Activated T-helper 1 cell treated with Interleukin-2 at 50 U/mL for 16 hours (primary cell): ENCODE measurements around the gene LGALS9.
"Not testable (repeated sequence)": the region's sequence is repeated elsewhere in the genome, so short reads cannot be mapped to it uniquely, and the experiment has no call there.

Experiments
- DNase-seq: peaks from one replicate; pipeline ENCODE4 v3.0.0-alpha.2; 2020; ENCODE audit warnings: low read depth

The LGALS9 gene

DNA sequence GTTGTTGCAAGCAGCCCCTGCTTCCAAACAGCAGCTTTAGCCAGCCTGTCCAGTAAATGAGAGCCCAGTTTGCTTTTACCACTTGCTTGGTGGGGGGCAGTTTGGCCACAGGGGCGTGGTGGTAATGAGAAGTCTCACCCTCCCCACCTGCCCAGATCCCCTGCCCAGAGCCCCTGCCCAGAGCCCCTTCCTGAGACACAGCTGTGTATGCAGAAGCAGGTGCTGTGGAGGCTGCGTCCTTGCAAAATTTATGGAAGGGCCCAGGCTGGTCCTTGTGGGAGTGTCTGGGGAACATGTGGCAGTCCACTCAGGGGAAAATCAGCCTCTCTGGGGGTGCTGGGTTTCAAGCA, 27.6 kb upstream of the LGALS9 start:
- no peak for DNase-seq

DNA sequence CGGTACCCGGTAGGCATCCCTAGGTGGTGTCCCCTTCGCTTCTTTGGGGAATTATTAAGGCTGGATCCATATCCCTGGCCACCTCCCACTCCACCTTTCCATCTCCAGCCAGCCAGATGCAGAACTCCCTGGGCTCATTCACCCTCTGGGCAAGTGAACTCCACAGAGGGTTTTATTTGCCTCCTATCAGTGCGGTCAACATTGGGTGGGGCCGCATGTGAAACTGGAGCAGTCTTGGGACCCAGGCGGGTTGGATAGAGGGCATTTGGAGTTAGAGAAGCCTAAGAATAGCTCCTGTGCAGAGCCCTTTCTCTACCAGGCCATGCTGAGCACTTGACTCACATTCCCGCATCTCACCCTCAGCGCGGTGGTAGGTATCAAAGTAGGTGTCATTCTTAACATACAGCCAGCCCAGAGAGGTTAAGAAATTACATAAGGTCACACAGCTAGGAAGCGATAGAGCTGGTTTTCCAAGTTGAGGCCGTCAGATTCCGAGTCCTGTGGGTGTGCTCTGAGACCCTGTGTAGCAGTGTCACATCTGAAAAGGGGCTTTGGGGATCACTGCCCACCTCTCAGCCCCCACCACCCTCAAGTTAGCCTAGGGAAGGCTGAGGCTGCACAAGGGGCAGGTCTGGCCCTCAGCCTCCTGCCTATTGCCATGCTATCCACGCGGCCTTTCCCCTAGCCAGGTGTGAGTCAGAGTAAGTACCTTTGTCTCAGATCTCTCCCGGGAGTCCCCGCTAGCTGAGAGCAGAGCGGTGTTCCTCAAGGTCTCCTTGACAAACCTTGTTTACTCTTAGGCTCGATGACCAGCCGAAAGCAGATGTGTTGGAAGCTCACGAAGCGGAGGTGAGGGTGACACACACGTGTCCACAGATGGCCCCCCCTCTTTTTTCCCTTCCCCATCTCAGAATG, 26.9 kb upstream of the LGALS9 start:
- DNase-seq = no peak

DNA sequence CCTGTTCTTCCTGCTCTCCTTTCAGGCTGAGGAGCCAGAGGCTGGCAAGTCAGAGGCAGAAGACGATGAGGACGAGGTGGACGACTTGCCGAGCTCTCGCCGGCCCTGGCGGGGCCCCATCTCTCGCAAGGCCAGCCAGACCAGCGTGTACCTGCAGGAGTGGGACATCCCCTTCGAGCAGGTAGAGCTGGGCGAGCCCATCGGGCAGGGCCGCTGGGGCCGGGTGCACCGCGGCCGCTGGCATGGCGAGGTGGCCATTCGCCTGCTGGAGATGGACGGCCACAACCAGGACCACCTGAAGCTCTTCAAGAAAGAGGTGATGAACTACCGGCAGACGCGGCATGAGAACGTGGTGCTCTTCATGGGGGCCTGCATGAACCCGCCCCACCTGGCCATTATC, 25.6 kb upstream of the LGALS9 start:
- no peak for DNase-seq

DNA sequence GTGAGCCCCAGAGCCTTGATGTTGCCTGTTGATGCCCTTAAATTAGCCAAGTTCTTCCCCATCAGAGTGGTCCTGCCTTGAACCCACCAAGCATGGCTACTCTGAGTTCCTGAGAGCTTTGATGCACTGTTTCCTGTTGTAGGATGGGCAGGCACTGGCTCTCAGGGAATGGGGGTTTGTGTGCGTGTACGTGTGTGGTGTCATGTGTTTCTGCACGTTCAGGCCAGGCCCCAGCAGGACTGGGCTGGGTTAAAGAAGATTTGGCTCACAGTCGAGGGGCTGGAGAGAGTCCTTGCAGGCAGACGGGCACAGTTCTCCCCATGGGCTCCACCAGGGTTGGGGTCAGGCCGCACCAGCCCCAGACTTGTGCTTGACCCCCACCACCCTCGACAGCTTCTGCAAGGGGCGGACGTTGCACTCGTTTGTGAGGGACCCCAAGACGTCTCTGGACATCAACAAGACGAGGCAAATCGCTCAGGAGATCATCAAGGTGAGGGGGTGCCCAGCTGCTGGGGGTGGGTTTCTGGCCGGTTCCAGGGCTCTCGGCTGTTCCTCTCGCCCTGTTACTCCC, 23.4 kb upstream of the LGALS9 start:
- no peak for DNase-seq

DNA sequence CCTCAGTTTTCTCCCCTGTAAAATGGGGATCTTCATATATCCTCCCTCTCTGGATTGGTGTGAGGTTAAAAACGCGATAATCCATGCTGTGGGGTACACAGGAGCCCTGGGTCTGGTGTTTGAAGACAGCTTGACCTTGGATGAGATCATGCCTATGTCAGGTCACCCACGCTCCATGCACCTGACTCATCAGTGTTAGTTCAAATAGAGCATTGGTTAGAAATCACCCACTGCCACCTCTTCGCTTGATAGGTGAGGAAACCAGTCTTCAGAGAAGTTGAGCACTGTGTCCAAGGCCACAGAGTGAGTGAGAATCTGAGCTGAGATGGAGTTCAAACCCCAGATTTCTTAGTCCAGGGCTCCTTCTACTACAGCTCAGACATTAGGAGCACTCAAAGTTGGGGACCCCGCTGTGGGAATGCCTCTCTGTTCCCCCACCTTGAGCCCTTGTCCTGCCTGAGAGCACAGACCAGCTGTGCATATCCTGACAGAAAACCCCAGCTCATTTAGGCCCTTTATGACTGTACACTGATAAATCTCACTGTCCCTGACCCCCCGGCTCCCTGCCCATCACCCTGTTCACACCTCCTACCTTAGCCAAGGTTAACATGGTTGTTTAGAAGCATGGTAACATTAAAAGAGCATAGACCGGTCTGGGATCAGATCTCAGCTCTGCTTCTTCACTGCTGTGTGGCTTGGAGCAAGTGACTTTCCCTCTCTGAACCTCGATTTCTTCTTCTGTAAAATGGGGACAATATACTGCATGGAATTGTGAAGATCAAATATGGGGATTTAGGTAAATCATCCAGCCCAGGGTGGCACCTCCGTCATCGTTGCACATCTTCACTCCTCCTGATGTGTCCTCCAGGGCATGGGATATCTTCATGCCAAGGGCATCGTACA, 22.4 kb upstream of the LGALS9 start:
- DNase-seq = no peak

DNA sequence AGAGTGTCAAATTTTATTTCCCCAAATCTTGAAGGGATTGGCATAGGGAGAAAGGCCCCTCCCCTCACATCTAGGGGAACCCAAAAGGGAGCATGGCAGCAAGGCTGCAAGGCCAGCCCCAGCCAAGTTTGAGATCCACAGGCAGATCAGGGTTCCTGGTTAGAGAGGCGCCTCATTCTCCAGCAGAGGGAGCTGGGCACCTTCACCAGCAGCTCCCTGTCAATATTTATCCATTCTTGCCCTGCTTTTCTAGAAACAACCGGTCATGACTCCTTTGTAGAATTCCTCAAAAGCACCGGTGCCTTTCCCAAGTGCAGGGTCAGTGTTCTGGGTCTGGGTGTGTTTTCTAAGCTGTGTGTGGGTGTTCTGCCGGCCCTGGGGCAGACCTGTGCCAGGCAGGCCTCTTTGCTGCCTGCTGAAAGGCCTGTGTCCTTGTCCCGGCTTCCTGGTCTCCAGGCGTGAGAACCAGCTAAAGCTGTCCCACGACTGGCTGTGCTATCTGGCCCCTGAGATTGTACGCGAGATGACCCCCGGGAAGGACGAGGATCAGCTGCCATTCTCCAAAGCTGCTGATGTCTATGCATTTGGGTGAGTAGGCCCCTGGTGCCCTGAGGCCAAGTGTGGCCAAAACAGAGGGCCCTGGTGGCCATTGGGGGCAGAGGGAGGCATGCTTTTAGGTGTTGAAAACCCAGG, 21.2 kb upstream of the LGALS9 start:
- DNase-seq = no peak

DNA sequence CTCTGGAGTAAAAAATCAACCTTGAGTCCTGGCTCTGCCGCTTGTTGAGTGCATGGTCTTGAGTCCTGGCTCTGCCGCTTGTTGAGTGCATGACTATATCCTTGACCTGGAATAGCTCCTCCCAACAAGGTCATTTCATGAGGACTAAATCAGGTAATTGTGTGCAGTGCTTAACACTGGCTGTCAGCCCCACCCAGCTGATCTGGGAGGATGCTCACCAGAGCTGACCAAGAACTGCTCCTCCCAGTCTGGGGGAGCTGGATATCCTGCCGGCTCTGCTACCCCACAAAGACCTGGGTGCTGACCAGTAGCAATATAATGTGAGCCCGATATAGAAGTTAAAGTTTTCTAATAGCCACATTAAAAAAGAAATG, 20.7 kb upstream of the LGALS9 start:
- no peak for DNase-seq

DNA sequence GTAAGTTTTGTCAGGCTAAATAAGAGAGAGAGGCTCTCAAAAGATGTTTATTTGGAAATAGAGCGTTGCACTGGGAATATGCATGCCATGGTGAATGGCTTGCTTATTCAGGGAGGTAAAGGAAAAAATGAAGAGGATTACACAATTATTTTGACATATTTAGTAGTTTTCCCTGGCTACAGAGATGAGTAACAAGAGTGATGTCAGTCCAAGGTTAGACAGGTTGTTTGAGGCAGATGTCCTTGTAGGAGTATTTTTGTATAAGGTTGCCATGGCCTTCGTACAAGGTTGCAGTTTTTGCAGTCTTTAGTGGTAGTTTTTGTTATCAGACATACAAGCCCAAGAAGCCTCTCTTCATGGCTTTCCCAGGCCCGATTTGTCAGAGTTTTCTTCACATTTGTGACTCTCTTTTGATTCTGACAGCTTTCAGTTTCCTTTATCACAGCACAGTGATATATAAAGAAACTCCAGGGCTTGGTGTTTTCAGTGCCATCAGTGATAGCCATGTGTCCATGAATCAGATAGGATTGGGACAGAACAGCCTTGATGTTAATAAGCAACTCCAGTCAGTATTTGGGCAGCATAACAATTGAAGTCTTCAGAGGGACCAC, 18.7 kb upstream of the LGALS9 start:
- no peak for DNase-seq

DNA sequence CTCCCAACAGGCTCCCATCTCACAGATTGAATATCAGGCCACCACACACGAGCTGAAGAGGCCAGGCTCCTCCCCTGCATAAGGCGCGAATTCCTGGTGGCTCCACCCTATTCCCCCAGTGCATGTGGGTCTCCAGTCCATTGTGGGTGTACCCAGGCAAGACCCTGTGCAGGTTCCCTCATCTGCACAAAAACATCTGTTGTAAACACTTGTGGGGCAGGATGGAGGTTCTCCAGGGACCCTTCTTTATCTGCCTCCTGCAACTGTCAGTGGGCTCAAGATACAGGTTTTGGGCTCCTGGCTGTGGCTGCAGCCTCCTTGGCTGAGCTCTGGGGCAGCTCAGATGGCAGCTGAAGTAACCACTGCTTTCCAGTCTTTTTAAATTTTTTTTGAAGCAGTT, 17.6 kb upstream of the LGALS9 start:
- DNase-seq = no peak

DNA sequence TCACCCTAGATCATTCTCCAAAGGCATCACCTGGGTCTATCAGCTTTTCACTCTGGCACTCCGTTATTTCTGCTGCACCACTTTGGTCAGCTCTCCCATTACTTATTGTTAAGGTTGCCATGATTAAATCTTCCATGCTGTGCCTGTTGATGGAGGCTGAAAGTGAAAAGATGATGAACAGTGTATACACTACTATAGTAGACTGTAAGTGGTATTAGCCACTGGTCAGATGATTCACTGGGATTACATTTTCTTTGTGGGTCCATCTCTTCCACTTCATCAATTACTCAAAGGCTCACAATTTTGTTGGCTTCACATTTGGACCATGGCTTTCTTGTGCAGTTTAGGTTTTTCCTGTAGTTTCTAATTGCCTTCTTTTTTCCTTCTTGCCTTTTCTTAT, 15.9 kb upstream of the LGALS9 start:
- DNase-seq = no peak

DNA sequence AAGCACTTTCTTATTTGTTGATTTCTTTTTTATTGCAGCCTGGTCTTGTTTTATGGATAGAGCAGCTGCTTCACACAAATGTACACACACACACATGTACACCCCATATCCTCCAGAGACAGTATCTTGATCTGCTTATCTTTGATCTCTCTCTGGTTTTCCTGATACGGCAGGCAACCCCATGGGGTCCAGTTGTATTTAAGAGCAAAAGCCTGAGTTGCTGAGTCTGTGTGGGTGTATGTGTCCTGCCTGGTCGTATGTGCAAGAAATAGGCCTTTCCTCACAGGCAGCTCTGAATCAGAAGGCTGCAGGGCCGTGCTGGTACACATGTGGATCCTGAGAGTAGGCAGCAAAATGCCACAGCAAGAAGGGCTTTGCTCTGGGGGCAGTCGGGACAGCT, 14.6 kb upstream of the LGALS9 start:
- no peak for DNase-seq

DNA sequence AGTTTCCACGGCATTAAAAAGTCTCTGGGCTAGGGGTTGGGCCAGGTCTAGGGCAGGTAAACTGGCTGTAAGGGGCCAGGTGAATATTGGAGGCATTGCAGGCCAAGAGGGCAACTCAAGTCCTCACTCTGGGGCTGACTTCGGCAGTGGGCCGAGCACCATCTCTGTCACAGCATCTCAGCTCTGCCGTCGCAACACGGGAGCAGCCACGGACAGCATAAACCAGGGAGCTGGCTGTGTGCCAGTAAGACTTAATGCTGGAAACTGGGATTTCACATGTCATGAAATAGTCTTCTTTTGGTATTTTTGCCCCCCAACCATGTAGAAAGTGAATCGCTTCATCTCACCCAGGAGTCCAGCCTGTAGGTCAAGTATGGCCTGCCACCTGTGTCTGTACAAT, 12.6 kb upstream of the LGALS9 start:
- no peak for DNase-seq

DNA sequence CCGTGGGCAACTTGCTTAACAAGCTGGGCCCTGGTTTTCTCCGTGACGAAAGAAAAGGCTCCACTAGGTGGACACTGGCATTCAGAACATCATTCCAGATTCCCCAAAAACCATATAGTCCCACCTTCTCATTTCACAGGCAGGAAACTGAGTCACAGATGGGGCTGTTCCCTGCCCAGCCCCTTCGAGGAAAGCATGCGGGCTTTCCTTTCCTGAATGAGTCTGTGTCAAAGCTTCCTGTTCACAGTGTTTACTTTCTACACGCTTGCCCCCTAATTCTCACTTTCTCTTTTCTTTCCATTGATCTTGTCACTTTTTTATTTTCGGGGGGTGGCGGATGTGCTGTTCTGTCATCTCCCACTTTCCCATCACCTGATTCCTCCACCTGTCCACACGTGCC, 10.3 kb upstream of the LGALS9 start:
- no peak for DNase-seq

DNA sequence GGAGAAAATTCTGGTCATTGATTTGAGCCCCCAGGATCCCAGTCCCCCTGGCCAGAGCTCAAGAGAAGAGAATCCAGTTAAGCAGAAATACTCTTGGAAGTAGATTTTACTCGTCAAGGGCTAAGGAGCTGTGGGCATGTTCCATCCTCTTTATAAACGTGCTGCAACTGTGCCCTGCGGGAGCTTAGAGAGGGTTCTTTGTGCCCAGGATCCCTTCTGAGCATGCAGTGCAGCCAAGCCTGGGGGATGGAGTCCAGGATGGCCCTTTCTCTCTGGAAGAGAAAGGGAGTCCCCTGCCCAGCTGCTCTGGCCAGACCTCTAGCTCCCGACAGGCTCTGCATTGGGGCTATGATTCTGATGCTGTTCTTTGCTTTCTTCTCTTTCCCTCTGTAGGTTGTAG, 9.5 kb upstream of the LGALS9 start:
- no peak for DNase-seq

DNA sequence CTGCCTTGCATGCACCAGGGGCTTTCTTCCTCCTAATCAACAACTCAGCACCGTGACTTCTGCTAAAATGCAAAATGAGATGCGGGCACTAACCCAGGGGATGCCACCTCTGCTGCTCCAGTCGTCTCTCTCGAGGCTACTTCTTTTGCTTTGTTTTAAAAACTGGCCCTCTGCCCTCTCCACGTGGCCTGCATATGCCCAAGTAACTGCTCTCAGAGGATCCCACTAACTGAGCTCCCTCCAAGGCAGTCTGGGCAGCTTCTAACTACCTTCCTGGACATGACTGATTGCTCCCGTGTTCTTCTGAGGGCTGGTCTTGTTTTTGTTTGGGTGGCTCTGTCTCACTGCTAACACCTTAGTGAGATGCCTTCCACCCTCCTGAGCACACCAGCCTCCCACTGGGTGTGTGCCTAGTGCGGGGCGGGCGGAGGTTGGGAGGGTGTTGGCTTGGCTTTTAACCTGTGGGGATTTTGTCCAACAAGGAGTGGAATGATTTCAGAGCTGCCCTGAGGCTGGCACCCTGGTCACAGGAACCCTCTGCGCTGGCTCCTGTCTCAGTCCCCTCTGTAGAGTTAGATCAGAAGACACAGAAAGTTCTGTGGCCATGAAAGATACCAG, 8.9 kb upstream of the LGALS9 start:
- DNase-seq = no peak

DNA sequence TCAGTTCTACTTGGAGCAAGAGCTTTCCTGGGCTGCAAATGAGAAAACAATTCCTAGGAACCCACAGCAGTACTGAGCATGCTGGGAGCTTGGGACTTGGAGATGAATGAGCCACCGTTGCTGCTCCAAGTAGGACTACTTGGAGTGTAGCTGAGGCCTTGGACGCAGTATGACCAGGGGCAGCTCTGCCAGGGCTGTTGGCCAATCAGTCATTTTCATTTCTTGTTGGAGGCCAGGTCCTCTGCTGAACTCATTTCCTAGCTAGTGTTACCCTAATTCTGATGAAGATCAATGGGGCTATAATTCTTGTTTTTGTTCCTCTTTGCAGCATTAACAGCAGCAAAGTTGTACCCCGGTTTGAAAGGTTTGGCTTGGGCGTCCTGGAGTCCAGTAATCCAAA, 8.0 kb upstream of the LGALS9 start:
- DNase-seq = no peak

DNA sequence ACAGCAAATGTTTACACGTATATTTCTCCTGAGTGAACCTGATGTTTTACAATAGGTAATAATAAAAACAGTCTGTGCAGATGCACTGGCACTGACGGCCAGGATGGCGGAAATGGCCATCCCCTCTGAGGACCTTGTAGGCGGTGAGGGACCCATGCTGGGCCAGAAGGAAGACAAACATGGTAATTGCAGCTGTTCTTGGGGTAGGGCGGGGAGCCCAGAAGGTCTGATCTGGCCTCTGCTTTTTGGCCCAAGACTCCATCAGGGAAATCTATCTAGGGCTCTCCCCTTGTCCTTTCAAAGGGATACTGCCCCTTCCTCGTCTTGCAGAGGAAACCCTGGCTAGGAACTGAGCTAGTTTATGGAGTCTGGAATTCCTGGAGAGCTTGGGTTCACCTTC, 7.4 kb upstream of the LGALS9 start:
- no peak for DNase-seq

DNA sequence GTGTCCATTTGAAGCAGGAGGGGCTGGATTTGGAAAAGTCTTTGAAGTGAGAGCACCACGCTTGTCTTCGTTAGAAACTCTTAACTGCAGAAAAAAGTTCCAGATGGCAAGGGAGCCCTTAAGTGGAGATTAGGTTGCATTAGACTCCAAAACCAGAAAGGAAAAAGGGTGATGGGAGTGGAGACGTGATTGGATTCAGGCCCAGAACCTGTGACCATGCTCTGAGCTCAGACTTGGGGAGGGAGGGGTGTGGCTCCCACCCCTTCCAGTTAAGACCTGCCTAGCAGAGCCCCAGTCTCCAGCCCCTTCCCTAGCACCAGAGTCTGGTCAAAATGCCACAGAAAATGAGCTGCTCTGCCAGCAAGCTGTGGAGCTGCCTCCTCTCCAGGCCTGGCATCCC, 6.4 kb upstream of the LGALS9 start:
- DNase-seq = no peak

DNA sequence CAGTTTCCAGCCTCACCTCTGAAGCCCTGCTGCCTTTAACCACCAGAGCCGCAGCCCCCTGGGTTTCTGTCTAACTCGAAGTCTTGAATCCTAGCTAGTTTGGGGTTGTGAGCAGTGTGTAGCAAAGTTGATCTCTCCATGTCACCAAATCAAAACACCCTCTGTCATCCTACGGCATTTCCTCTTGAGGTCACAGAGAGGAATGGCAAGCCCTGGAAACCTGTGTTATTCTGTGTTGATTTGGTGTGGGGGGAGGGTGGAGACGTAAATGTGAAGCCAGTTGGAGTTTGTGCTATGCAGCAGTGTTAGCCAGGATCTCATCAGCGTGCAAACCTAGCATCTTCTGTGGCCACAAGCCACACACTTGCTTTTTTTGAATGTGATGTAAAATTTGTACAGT, 5.1 kb upstream of the LGALS9 start:
- no peak for DNase-seq

DNA sequence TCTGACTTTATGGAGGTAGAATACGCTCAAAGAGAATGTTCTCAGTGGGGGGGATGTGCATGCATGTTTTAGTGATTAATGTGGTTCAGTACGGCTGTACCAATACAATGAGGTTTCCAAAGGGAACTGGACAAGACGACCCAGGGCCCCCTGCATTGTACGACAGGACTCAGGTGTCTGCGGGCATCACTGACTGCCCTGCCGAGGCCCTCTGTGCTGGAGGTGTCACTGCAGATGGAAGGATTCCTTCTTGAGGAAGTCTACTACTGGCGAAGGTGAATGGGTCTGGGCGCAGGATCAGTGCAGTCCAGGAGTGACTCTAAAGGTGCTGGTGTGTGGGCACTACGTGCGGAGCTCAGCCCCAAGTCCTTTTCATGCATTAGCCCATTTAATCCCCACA, 3.5 kb upstream of the LGALS9 start:
- DNase-seq = no peak

DNA sequence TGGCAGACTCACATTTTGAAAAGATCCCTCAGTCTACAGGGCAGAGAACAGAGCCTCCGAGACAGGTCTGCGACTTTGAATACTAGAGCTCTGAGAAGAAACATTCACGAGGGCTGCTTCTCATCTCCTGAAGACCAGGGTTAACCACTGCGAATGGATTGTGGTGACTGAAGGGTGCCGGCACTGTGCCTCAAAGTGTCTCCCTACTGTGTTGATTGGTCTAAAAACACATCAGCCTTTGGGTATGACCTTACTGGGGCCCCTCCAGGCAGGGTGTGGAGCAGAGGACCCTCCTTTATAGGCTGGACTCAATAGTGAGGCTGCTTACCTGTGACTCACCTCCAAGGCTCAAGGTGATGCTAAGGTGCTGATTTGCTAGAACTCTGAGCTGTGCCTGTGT, 2.6 kb upstream of the LGALS9 start:
- no peak for DNase-seq

DNA sequence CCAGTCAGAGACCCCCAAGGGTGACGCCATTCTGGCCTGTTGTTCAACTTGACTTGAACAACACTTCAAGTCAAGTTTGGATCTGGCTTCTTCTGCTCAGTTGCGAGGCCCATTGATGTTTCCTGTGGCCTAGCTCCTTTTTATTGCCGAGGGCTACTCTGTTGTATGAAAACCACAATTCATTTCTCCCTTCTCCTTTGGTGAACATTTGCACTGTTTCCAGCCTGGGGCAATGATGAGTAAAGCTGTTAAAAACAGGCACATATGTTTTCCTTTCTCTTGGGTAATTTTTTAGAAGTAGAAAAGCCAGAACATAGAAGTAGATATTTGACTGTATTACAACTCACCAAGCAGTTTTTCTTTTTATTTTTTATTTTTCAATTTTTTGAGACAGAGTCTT, 1.7 kb upstream of the LGALS9 start:
- DNase-seq = not testable (repeated sequence)
